Mesothelial cell of epicardium (in vitro differentiated cells): ENCODE measurements around the gene ADAMTS1. TPM values are rescaled to one million over a fixed set of nuclear protein-coding genes. Genes with fewer than 3 reads are reported as not detected.

Experiments
- DNase-seq, 2 experiments: peaks; one replicate each; pipeline ENCODE4 v3.0.0; 2021; ENCODE audit warnings: low spot score in 2 of 2; ENCODE audit not compliant: unreplicated experiment in 2 of 2
- H3K27ac Mint-ChIP-seq: 2 replicates; pipeline ENCODE4 v1.8.0; 2021; ENCODE audit warnings: mixed read lengths
- H3K27me3 Mint-ChIP-seq: 2 replicates; pipeline ENCODE4 v1.8.0; 2021; ENCODE audit warnings: low read depth, mixed read lengths
- H3K36me3 Mint-ChIP-seq: 2 replicates; pipeline ENCODE4 v1.8.0; 2021; ENCODE audit warnings: mixed read lengths
- H3K4me1 Mint-ChIP-seq: 2 replicates; pipeline ENCODE4 v1.8.0; 2021; ENCODE audit warnings: mixed read lengths
- H3K4me3 Mint-ChIP-seq: 2 replicates; pipeline ENCODE4 v1.8.0; 2021; ENCODE audit warnings: mild to moderate bottlenecking, moderate library complexity, mixed read lengths
- H3K9me3 Mint-ChIP-seq: 2 replicates; pipeline ENCODE4 v1.8.0; 2021; ENCODE audit warnings: mixed read lengths
- CTCF ChIP-seq: fragments of 200-600 bp; sonication (generic); IDR thresholded peaks from one replicate; pipeline ENCODE4 v1.5.0; 2021; ENCODE audit warnings: antibody characterized with exemption; ENCODE audit not compliant: unreplicated experiment
- total RNA-seq: library from RNA; stranded (reverse); gene quantifications from 3 replicates; pipeline ENCODE4 v1.2.1, GENCODE V29; 2021

Gene ADAMTS1
- total RNA-seq, 1 donor from 2014 or later: 77.6 TPM

GRCh38 chr21:26884436-26884835 lies 39.2 kb upstream of the ADAMTS1 start:
- Mint-ChIP-seq H3K4me1 (peaks cover 13% of the 10 kb centered on the region), H3K27me3 (no peaks in the 10 kb centered on the region), H3K36me3 (no peaks in the 10 kb centered on the region), H3K9me3 (peaks cover 12% of the 10 kb centered on the region), H3K4me3 (no peak overlapping the region), H3K27ac (no peak overlapping the region)
- no peak for TF ChIP-seq CTCF
- DNase-seq: no peak

- H3K9me3 Mint-ChIP-seq: peaks cover 12% of the 10 kb centered on the region
- no peak overlapping the region for H3K27ac Mint-ChIP-seq
- H3K4me3 Mint-ChIP-seq: no peak overlapping the region
- no peaks in the 10 kb centered on the region for H3K36me3 Mint-ChIP-seq
- H3K4me1 Mint-ChIP-seq: peaks cover 9% of the 10 kb centered on the region
- H3K27me3 Mint-ChIP-seq: no peaks in the 10 kb centered on the region
- no peak for TF ChIP-seq CTCF
- DNase-seq: no peak
These were observed 38.6 kb upstream of the ADAMTS1 start for GRCh38 chr21:26883768-26884167.

GRCh38 chr21:26881504-26882228 lies 36.5 kb upstream of the ADAMTS1 start:
- Mint-ChIP-seq H3K9me3 (peaks cover 5% of the 10 kb centered on the region), H3K36me3 (no peaks in the 10 kb centered on the region), H3K4me1 (peaks cover 15% of the 10 kb centered on the region), H3K27ac (no peak overlapping the region), H3K27me3 (no peaks in the 10 kb centered on the region), H3K4me3 (no peak overlapping the region)
- DNase-seq: no peak
- TF ChIP-seq CTCF: peak; percentile 48

GRCh38 chr21:26877018-26877417 lies 31.8 kb upstream of the ADAMTS1 start:
- H3K27me3 Mint-ChIP-seq: no peaks in the 10 kb centered on the region
- no peak overlapping the region for H3K4me3 Mint-ChIP-seq
- H3K9me3 Mint-ChIP-seq: peaks cover 17% of the 10 kb centered on the region
- DNase-seq: no peak
- H3K36me3 Mint-ChIP-seq: peaks cover 4% of the 10 kb centered on the region
- no peak overlapping the region for H3K27ac Mint-ChIP-seq
- no peak for TF ChIP-seq CTCF
- peaks cover 15% of the 10 kb centered on the region for H3K4me1 Mint-ChIP-seq

- no peak for DNase-seq
- Mint-ChIP-seq H3K9me3 (peaks cover 33% of the 10 kb centered on the region), H3K27me3 (no peaks in the 10 kb centered on the region), H3K4me3 (no peak overlapping the region), H3K36me3 (peaks cover 6% of the 10 kb centered on the region), H3K27ac (no peak overlapping the region), H3K4me1 (peaks cover 7% of the 10 kb centered on the region)
- TF ChIP-seq CTCF: no peak
These were observed 29.1 kb upstream of the ADAMTS1 start for GRCh38 chr21:26874347-26874746.
